GF-D8 (cell line): ENCODE results near the gene KLHL35.

Source experiments
- DNase-seq: peaks from one replicate; lab custom pipeline; 2025; lab: John Stamatoyannopoulos, UW

KLHL35 gene

GRCh38 chr11:75442161-75442885, 9.3 kb upstream of the KLHL35 start:
- DNase-seq = no peak

- DNase-seq = no peak
Measured at GRCh38 chr11:75441804-75442132, 8.8 kb upstream of the KLHL35 start.

- no peak for DNase-seq
Measured at GRCh38 chr11:75440960-75441803, 8.2 kb upstream of the KLHL35 start.

GRCh38 chr11:75439495-75440120, 6.6 kb upstream of the KLHL35 start:
- no peak for DNase-seq

- DNase-seq = no peak
Measured at GRCh38 chr11:75439026-75439425, 6.0 kb upstream of the KLHL35 start.

GRCh38 chr11:75437966-75438659, 5.1 kb upstream of the KLHL35 start:
- DNase-seq = no peak

- DNase-seq = no peak
Measured at GRCh38 chr11:75436806-75437205, 3.8 kb upstream of the KLHL35 start.

- DNase-seq = no peak
Measured at GRCh38 chr11:75435571-75435925, 2.5 kb upstream of the KLHL35 start.

GRCh38 chr11:75434886-75435570, 2.0 kb upstream of the KLHL35 start:
- DNase-seq = no peak

GRCh38 chr11:75434051-75434450, 1.0 kb upstream of the KLHL35 start:
- no peak for DNase-seq

GRCh38 chr11:75433443-75433842, 440 bp upstream of the KLHL35 start:
- DNase-seq = no peak

- no peak for DNase-seq
Measured at GRCh38 chr11:75431533-75432525, 1.2 kb downstream of the KLHL35 start.

- no peak for DNase-seq
Measured at GRCh38 chr11:75430714-75431532, 2.1 kb downstream of the KLHL35 start.

- DNase-seq = peak; percentile 78
Measured at GRCh38 chr11:75429902-75430713, 2.9 kb downstream of the KLHL35 start.

GRCh38 chr11:75429641-75429901, 3.4 kb downstream of the KLHL35 start:
- no peak for DNase-seq

- DNase-seq = peak; percentile 43
Measured at GRCh38 chr11:75428989-75429640, 3.9 kb downstream of the KLHL35 start.

- DNase-seq = no peak
Measured at GRCh38 chr11:75428281-75428724, 4.7 kb downstream of the KLHL35 start.

- DNase-seq = no peak
Measured at GRCh38 chr11:75427181-75427580, 5.8 kb downstream of the KLHL35 start.

- no peak for DNase-seq
Measured at GRCh38 chr11:75426720-75427086, 6.3 kb downstream of the KLHL35 start.
